ENCODE measurements around the gene RFNG. TPM values are rescaled to one million over a fixed set of nuclear protein-coding genes. Genes with fewer than 3 reads are reported as not detected.

Gene RFNG
- total and polyA plus RNA-seq, 8 donors = 18.2 to 59.1 (median 29.6) TPM

DNA sequence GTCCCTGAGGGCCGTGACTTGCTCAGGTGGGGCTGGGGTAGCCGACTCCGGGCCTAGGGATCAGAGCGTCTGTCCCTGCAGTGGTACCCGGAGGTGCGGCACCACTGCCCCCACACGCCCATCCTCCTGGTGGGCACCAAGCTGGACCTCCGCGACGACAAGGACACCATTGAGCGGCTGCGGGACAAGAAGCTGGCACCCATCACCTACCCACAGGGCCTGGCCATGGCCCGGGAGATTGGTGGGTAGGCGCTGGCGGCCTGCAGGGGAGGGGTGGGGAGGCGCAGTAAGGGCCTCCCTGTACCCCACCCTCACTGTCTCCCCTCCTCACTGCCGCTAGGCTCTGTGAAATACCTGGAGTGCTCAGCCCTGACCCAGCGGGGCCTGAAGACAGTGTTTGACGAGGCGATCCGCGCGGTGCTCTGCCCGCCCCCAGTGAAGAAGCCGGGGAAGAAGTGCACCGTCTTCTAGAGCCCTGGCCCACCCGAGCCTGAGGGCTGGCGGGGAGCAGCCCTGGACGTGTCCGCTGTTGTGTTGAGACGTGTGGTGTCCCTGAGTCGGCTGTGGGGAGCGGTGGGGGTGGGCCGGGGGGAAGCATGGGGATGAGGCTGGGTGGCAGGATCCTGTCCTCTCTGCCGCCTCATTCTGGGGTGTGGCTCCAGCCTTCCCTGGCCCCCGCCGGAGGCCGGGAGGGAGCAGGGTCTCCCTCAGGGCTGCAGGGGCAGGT is 18.1 kb downstream of the RFNG start:
- H3K27ac ChIP-seq = no peak overlapping the region
- H3K4me1 ChIP-seq = peaks cover 4 to 13% (median 5%) of the 10 kb centered on the region in 3 donors
- WGBS, 2 donors = 86 to 95% methylated on average over 35 to 38 of the region's 38 CpGs
- H3K4me3 ChIP-seq = no peak overlapping the region
- no peaks in the 10 kb centered on the region for H3K36me3 ChIP-seq
- TF ChIP-seq, protein P1, sequence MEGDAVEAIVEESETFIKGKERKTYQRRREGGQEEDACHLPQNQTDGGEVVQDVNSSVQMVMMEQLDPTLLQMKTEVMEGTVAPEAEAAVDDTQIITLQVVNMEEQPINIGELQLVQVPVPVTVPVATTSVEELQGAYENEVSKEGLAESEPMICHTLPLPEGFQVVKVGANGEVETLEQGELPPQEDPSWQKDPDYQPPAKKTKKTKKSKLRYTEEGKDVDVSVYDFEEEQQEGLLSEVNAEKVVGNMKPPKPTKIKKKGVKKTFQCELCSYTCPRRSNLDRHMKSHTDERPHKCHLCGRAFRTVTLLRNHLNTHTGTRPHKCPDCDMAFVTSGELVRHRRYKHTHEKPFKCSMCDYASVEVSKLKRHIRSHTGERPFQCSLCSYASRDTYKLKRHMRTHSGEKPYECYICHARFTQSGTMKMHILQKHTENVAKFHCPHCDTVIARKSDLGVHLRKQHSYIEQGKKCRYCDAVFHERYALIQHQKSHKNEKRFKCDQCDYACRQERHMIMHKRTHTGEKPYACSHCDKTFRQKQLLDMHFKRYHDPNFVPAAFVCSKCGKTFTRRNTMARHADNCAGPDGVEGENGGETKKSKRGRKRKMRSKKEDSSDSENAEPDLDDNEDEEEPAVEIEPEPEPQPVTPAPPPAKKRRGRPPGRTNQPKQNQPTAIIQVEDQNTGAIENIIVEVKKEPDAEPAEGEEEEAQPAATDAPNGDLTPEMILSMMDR (IDR thresholded peaks at IDR 0.05) = no peak
- DNase-seq = no peak
- no peak for FAIRE-seq
- H3K27me3 ChIP-seq = no peaks in the 10 kb centered on the region
- H3K9me3 ChIP-seq = no peaks in the 10 kb centered on the region
- intact Hi-C loops (cut with DNase I) = no loop called here
- ATAC-seq = no peak

DNA sequence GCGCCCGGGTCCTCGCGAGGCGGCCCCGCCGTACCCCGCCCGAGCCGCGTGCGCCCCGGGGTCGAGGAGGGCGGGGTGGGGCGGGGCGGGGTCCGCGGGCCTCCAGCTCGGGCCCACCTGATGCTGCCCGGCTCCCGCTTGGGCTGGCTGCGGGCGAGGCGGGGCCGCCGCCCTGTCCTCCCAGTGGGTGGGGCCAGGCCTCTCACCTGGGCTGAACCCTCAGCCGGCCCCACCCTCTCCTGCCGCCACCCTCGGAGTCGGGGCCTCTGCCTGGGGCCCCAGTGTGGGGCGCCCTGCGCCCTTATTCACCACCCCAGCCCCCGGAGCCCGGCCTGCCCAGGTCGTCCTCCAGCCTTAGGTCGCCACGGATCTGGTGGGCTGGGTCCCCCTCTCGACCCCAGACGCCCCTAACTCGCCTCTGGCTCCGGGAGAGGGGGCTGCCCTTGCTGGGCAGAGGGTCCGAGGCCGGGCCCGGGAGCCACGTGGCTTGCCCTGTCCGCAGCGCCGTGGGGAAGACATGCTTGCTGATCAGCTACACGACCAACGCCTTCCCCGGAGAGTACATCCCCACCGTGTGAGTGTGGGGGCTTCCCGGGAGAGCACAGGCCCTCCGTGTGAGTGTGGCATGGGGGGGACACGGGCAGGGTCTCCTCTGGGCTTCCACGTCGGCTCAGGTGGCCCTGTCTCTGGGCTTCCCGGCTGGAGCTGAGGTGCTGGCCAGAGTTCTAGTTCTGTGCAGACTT is 19.6 kb downstream of the RFNG start:
- H3K9me3 ChIP-seq = no peaks in the 10 kb centered on the region
- FAIRE-seq (no peak), ATAC-seq (peak; percentile 30 to 65 (median 50)), DNase-seq (peak in 3 of 6 donors; percentile 61 to 82 (median 79))
- WGBS, 2 donors = 11 to 20% methylated on average over 27 to 59 of the region's 59 CpGs
- H3K27ac ChIP-seq = no peak overlapping the region
- H3K27me3 ChIP-seq = no peaks in the 10 kb centered on the region
- intact Hi-C loops (cut with DNase I) = no loop called here
- H3K4me3 ChIP-seq = peak overlapping the region in 3 of 4 donors; percentile 12 to 46 (median 42)
- no peaks in the 10 kb centered on the region for H3K36me3 ChIP-seq
- TF ChIP-seq, protein P1 (IDR thresholded peaks at IDR 0.05) = no peak
- H3K4me1 ChIP-seq = peaks cover 4 to 13% (median 5%) of the 10 kb centered on the region in 3 donors

DNA sequence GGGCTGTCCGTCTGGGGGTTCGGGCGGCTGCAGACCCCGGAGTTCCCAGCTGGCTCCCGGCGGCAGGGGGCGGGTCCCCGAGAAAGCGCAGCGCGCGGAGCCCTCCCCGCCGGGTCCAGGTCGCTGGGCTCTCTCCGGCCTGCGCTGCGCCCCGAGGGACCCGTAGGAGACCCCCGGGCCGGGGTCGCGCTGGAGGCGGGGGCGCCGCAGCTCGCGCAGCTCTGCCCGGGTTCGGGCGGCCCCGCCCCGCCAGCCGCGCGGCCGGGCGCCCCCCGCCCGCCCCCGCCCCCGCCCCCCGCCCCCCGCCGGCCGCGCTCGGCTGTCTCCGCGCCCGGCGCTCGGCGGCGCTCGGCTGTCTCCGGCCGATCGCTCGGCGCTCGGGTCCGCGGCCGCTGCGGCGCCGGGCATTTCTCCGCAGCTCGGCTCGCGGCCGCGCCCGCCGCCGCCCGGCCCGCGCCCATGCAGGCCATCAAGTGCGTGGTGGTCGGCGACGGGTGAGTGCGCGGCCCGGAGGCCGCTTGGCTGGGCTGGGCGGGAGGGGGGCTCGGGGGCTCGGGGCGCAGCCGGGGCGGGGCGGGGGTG is 20.2 kb downstream of the RFNG start, which contains the start of gene RAC3:
TSS of gene RAC3 (plus strand) at position 376 of the 582 bp plus-strand sequence. CDS start at position 460, 84 bp downstream.
- ATAC-seq = peak in 3 of 4 donors; percentile 3 to 33 (median 7)
- 0 to 1% methylated on average over 16 to 96 of the region's 96 CpGs for WGBS, 2 donors

DNA sequence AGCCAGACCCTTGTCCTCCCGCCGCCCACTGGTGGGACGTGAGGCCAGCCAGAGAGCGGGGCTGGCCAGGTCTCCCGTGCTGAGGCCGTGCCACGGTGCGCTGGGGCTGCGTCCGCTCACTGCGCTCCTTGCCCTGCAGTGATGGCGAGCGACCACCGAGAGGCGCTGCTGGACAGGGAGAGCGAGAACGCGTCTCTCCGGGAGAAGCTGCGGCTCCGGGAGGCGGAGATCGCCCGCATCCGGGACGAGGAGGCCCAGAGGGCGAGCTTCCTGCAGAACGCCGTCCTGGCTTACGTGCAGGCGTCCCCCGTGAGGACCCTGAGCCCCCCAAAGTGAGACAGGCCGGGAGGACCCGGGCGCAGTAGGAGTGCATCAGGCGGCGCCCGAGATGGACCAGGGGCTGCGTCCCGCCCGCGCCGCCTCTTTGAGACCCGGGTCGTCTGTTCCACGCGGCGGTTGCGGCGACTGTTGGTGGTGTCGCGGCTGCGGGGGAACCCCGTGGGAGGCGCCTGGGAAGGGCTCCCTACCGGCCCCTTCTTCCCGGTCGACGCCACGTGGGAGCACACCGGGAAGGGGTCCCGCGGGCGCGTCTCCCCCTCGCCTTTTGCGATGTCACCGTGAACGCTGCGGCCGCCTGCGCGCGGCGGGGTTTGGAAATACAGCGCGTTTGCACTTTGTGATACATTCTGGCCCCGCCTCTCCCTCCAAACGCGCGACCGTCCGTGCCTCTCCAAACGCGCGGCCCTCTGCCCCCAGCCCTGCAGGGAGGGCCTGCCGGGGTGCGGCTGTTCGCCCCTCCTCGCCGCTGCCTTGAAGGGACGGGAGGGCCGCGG is 20.9 kb downstream of the RFNG start:
- ATAC-seq = peak; percentile 85 to 94 (median 92)
- TF ChIP-seq, protein P1 (IDR thresholded peaks at IDR 0.05) = peak; percentile 87 to 95 (median 92)
- Histone ChIP-seq H3K27me3 (no peaks in the 10 kb centered on the region), H3K27ac (no peak overlapping the region), H3K4me1 (peaks cover 4 to 5% (median 4%) of the 10 kb centered on the region in 3 donors), H3K4me3 (peak overlapping the region; percentile 15 to 58 (median 32)), H3K9me3 (no peaks in the 10 kb centered on the region), H3K36me3 (no peaks in the 10 kb centered on the region)
- intact Hi-C loops (cut with DNase I) = no loop called here
- 1 to 3% methylated on average over 61 to 94 of the region's 94 CpGs for WGBS, 2 donors
- no peak for FAIRE-seq
- DNase-seq = peak; percentile 73 to 96 (median 90)

More for the DNA sequence above, 20.2 kb downstream of the RFNG start, which contains the start of gene RAC3:
- TF ChIP-seq, protein P1 (IDR thresholded peaks at IDR 0.05) = no peak
- intact Hi-C loops (cut with DNase I) = no loop called here
- H3K27me3 ChIP-seq = no peaks in the 10 kb centered on the region
- peak within 1 kb of the TSS; percentile 15 to 58 (median 32) for H3K4me3 ChIP-seq
- peaks cover 4 to 9% (median 5%) of the 10 kb centered on the region in 3 donors for H3K4me1 ChIP-seq
- no peak within 1 kb of the TSS for H3K27ac ChIP-seq
- no peaks in the 10 kb centered on the region for H3K36me3 ChIP-seq
- DNase-seq (peak in 1 of 6 donors; percentile 42), FAIRE-seq (no peak)
- no peaks in the 10 kb centered on the region for H3K9me3 ChIP-seq

Data from pancreas (tissue), 10 donors.